Effector memory CD4-positive, alpha-beta T cell (primary cell): Measurements from ENCODE around the gene ATG13.

ENCODE experiments used
- DNase-seq, 3 donors: peaks; one replicate each; pipeline ENCODE4 v3.0.0-alpha.2; 2020
- H3K27ac ChIP-seq: 2 replicates; pipeline ENCODE4 v1.7.0; 2013; ENCODE audit warnings: mild to moderate bottlenecking, low read length, moderate library complexity; ENCODE audit not compliant: insufficient read depth, poor library complexity, severe bottlenecking
- H3K27me3 ChIP-seq: replicated peaks from 2 replicates; pipeline ENCODE4 v1.7.0; 2013; ENCODE audit warnings: mild to moderate bottlenecking, low read length; ENCODE audit not compliant: insufficient read depth, control insufficient read depth, poor library complexity, severe bottlenecking
- H3K36me3 ChIP-seq: 2 replicates; pipeline ENCODE4 v1.7.0; 2013; ENCODE audit warnings: mild to moderate bottlenecking, low read length, moderate library complexity; ENCODE audit not compliant: control insufficient read depth, insufficient read depth
- H3K4me1 ChIP-seq: 2 replicates; pipeline ENCODE4 v1.7.0; 2013; ENCODE audit warnings: low read length, mild to moderate bottlenecking; ENCODE audit not compliant: control insufficient read depth, insufficient read depth, poor library complexity, severe bottlenecking
- H3K4me3 ChIP-seq: 2 replicates; pipeline ENCODE4 v1.7.0; 2013; ENCODE audit warnings: low read length, low read depth, mild to moderate bottlenecking; ENCODE audit not compliant: insufficient read depth, poor library complexity, severe bottlenecking
- H3K9me3 ChIP-seq: 2 replicates; pipeline ENCODE4 v1.7.0; 2013; ENCODE audit warnings: mild to moderate bottlenecking, low read length, moderate library complexity; ENCODE audit not compliant: control insufficient read depth

The ATG13 gene

GRCh38 chr11:46628961-46629360, 11.6 kb downstream of the ATG13 start:
- H3K4me1 ChIP-seq: no peaks in the 10 kb centered on the region
- H3K4me3 ChIP-seq: no peak overlapping the region
- H3K27ac ChIP-seq: no peak overlapping the region
- H3K36me3 ChIP-seq: peaks cover 29% of the 10 kb centered on the region
- DNase-seq: no peak
- no peaks in the 10 kb centered on the region for H3K9me3 ChIP-seq
- H3K27me3 ChIP-seq: no peaks in the 10 kb centered on the region

- H3K36me3 ChIP-seq: peaks cover 25% of the 10 kb centered on the region
- no peak overlapping the region for H3K27ac ChIP-seq
- no peaks in the 10 kb centered on the region for H3K9me3 ChIP-seq
- H3K27me3 ChIP-seq: no peaks in the 10 kb centered on the region
- no peaks in the 10 kb centered on the region for H3K4me1 ChIP-seq
- DNase-seq: no peak
- H3K4me3 ChIP-seq: no peak overlapping the region
Observed at GRCh38 chr11:46630237-46630636, 12.9 kb downstream of the ATG13 start.

GRCh38 chr11:46631676-46632075, 14.3 kb downstream of the ATG13 start:
- Histone ChIP-seq H3K27me3 (no peaks in the 10 kb centered on the region), H3K27ac (no peak overlapping the region), H3K9me3 (no peaks in the 10 kb centered on the region), H3K36me3 (peaks cover 29% of the 10 kb centered on the region), H3K4me1 (no peaks in the 10 kb centered on the region), H3K4me3 (no peak overlapping the region)
- no peak for DNase-seq

GRCh38 chr11:46632502-46632901, 15.1 kb downstream of the ATG13 start:
- Histone ChIP-seq H3K27ac (no peak overlapping the region), H3K9me3 (no peaks in the 10 kb centered on the region), H3K36me3 (peaks cover 34% of the 10 kb centered on the region), H3K4me1 (no peaks in the 10 kb centered on the region), H3K27me3 (no peaks in the 10 kb centered on the region), H3K4me3 (no peak overlapping the region)
- no peak for DNase-seq

- Histone ChIP-seq H3K36me3 (peaks cover 34% of the 10 kb centered on the region), H3K4me3 (no peak overlapping the region), H3K4me1 (no peaks in the 10 kb centered on the region), H3K9me3 (no peaks in the 10 kb centered on the region), H3K27me3 (no peaks in the 10 kb centered on the region), H3K27ac (no peak overlapping the region)
- no peak for DNase-seq
Observed at GRCh38 chr11:46633291-46634217, 16.2 kb downstream of the ATG13 start.

GRCh38 chr11:46635557-46636139, 18.3 kb downstream of the ATG13 start:
- no peaks in the 10 kb centered on the region for H3K9me3 ChIP-seq
- H3K27ac ChIP-seq: no peak overlapping the region
- no peaks in the 10 kb centered on the region for H3K4me1 ChIP-seq
- H3K4me3 ChIP-seq: no peak overlapping the region
- H3K36me3 ChIP-seq: peaks cover 31% of the 10 kb centered on the region
- no peaks in the 10 kb centered on the region for H3K27me3 ChIP-seq
- DNase-seq: no peak

GRCh38 chr11:46637546-46637945, 20.2 kb downstream of the ATG13 start:
- Histone ChIP-seq H3K36me3 (peaks cover 23% of the 10 kb centered on the region), H3K4me1 (no peaks in the 10 kb centered on the region), H3K27ac (no peak overlapping the region), H3K9me3 (no peaks in the 10 kb centered on the region), H3K27me3 (no peaks in the 10 kb centered on the region), H3K4me3 (no peak overlapping the region)
- no peak for DNase-seq

- H3K9me3 ChIP-seq: no peaks in the 10 kb centered on the region
- H3K27me3 ChIP-seq: no peaks in the 10 kb centered on the region
- H3K27ac ChIP-seq: no peak overlapping the region
- no peaks in the 10 kb centered on the region for H3K4me1 ChIP-seq
- H3K36me3 ChIP-seq: peaks cover 25% of the 10 kb centered on the region
- H3K4me3 ChIP-seq: no peak overlapping the region
- no peak for DNase-seq
Observed at GRCh38 chr11:46639197-46639839, 22.0 kb downstream of the ATG13 start.

- H3K36me3 ChIP-seq: peaks cover 33% of the 10 kb centered on the region
- no peak overlapping the region for H3K27ac ChIP-seq
- H3K9me3 ChIP-seq: no peaks in the 10 kb centered on the region
- no peak overlapping the region for H3K4me3 ChIP-seq
- H3K27me3 ChIP-seq: no peaks in the 10 kb centered on the region
- no peaks in the 10 kb centered on the region for H3K4me1 ChIP-seq
- DNase-seq: no peak
Observed at GRCh38 chr11:46640036-46640788, 22.9 kb downstream of the ATG13 start.
